ENCODE results near the gene SORCS2.

The SORCS2 gene

GRCh38 chr4:7512946-7513345 lies 320.6 kb downstream of the SORCS2 start:
- Histone ChIP-seq H3K9ac (ENCODE audit: low read depth, low read length) (no peak overlapping the region), H3K9me3 (ENCODE audit: control insufficient read depth, insufficient read depth, low read length) (no peaks in the 10 kb centered on the region), H3K4me1 (ENCODE audit: insufficient read depth, low read length) (peaks cover 14% of the 10 kb centered on the region), H3K36me3 (ENCODE audit: insufficient read depth, low read length) (no peaks in the 10 kb centered on the region)

GRCh38 chr4:7513671-7514070 lies 321.3 kb downstream of the SORCS2 start:
- Histone ChIP-seq H3K9me3 (ENCODE audit: control insufficient read depth, insufficient read depth, low read length) (no peaks in the 10 kb centered on the region), H3K4me1 (ENCODE audit: insufficient read depth, low read length) (peaks cover 14% of the 10 kb centered on the region), H3K36me3 (ENCODE audit: insufficient read depth, low read length) (no peaks in the 10 kb centered on the region)

GRCh38 chr4:7514281-7514680 lies 321.9 kb downstream of the SORCS2 start:
- H3K9me3 ChIP-seq (ENCODE audit: control insufficient read depth, insufficient read depth, low read length) = no peaks in the 10 kb centered on the region
- no peak overlapping the region for H3K9ac ChIP-seq (ENCODE audit: low read depth, low read length)
- H3K4me1 ChIP-seq (ENCODE audit: insufficient read depth, low read length) = peaks cover 14% of the 10 kb centered on the region
- H3K36me3 ChIP-seq (ENCODE audit: insufficient read depth, low read length) = no peaks in the 10 kb centered on the region

More at GRCh38 chr4:7513671-7514070, 321.3 kb downstream of the SORCS2 start:
- no peak overlapping the region for H3K9ac ChIP-seq (ENCODE audit: low read depth, low read length)

GRCh38 chr4:7514789-7515188 lies 322.5 kb downstream of the SORCS2 start:
- Histone ChIP-seq H3K9me3 (ENCODE audit: control insufficient read depth, insufficient read depth, low read length) (no peaks in the 10 kb centered on the region), H3K36me3 (ENCODE audit: insufficient read depth, low read length) (no peaks in the 10 kb centered on the region), H3K9ac (ENCODE audit: low read depth, low read length) (no peak overlapping the region), H3K4me1 (ENCODE audit: insufficient read depth, low read length) (peaks cover 14% of the 10 kb centered on the region)

- peaks cover 14% of the 10 kb centered on the region for H3K4me1 ChIP-seq (ENCODE audit: insufficient read depth, low read length)
These were observed 323.1 kb downstream of the SORCS2 start for GRCh38 chr4:7515390-7515902.

GRCh38 chr4:7516096-7516772 lies 323.9 kb downstream of the SORCS2 start:
- Histone ChIP-seq H3K9me3 (ENCODE audit: control insufficient read depth, insufficient read depth, low read length) (no peaks in the 10 kb centered on the region), H3K36me3 (ENCODE audit: insufficient read depth, low read length) (no peaks in the 10 kb centered on the region), H3K9ac (ENCODE audit: low read depth, low read length) (no peak overlapping the region), H3K4me1 (ENCODE audit: insufficient read depth, low read length) (peaks cover 14% of the 10 kb centered on the region)

More at GRCh38 chr4:7515390-7515902, 323.1 kb downstream of the SORCS2 start:
- Histone ChIP-seq H3K9me3 (ENCODE audit: control insufficient read depth, insufficient read depth, low read length) (no peaks in the 10 kb centered on the region), H3K36me3 (ENCODE audit: insufficient read depth, low read length) (no peaks in the 10 kb centered on the region), H3K9ac (ENCODE audit: low read depth, low read length) (no peak overlapping the region)

- no peaks in the 10 kb centered on the region for H3K9me3 ChIP-seq (ENCODE audit: control insufficient read depth, insufficient read depth, low read length)
- no peak overlapping the region for H3K9ac ChIP-seq (ENCODE audit: low read depth, low read length)
- H3K36me3 ChIP-seq (ENCODE audit: insufficient read depth, low read length) = no peaks in the 10 kb centered on the region
- H3K4me1 ChIP-seq (ENCODE audit: insufficient read depth, low read length) = peaks cover 14% of the 10 kb centered on the region
These were observed 324.4 kb downstream of the SORCS2 start for GRCh38 chr4:7516773-7517144.

GRCh38 chr4:7518871-7519637 lies 326.7 kb downstream of the SORCS2 start:
- Histone ChIP-seq H3K9ac (ENCODE audit: low read depth, low read length) (no peak overlapping the region), H3K36me3 (ENCODE audit: insufficient read depth, low read length) (no peaks in the 10 kb centered on the region), H3K9me3 (ENCODE audit: control insufficient read depth, insufficient read depth, low read length) (no peaks in the 10 kb centered on the region), H3K4me1 (ENCODE audit: insufficient read depth, low read length) (peaks cover 10% of the 10 kb centered on the region)

GRCh38 chr4:7519638-7520376 lies 327.5 kb downstream of the SORCS2 start:
- no peaks in the 10 kb centered on the region for H3K9me3 ChIP-seq (ENCODE audit: control insufficient read depth, insufficient read depth, low read length)
- peaks cover 9% of the 10 kb centered on the region for H3K4me1 ChIP-seq (ENCODE audit: insufficient read depth, low read length)
- H3K36me3 ChIP-seq (ENCODE audit: insufficient read depth, low read length) = no peaks in the 10 kb centered on the region
- no peak overlapping the region for H3K9ac ChIP-seq (ENCODE audit: low read depth, low read length)

GRCh38 chr4:7521666-7522065 lies 329.3 kb downstream of the SORCS2 start:
- Histone ChIP-seq H3K36me3 (ENCODE audit: insufficient read depth, low read length) (no peaks in the 10 kb centered on the region), H3K9me3 (ENCODE audit: control insufficient read depth, insufficient read depth, low read length) (no peaks in the 10 kb centered on the region), H3K9ac (ENCODE audit: low read depth, low read length) (no peak overlapping the region), H3K4me1 (ENCODE audit: insufficient read depth, low read length) (peaks cover 3% of the 10 kb centered on the region; the same call in 1 of the 2 replicates)

GRCh38 chr4:7522452-7523220 lies 330.3 kb downstream of the SORCS2 start:
- Histone ChIP-seq H3K4me1 (ENCODE audit: insufficient read depth, low read length) (no peaks in the 10 kb centered on the region), H3K9ac (ENCODE audit: low read depth, low read length) (no peak overlapping the region)

GRCh38 chr4:7523526-7523925 lies 331.2 kb downstream of the SORCS2 start:
- H3K9ac ChIP-seq (ENCODE audit: low read depth, low read length) = no peak overlapping the region
- no peaks in the 10 kb centered on the region for H3K9me3 ChIP-seq (ENCODE audit: control insufficient read depth, insufficient read depth, low read length)
- H3K4me1 ChIP-seq (ENCODE audit: insufficient read depth, low read length) = no peaks in the 10 kb centered on the region
- H3K36me3 ChIP-seq (ENCODE audit: insufficient read depth, low read length) = no peaks in the 10 kb centered on the region

More at GRCh38 chr4:7522452-7523220, 330.3 kb downstream of the SORCS2 start:
- no peaks in the 10 kb centered on the region for H3K36me3 ChIP-seq (ENCODE audit: insufficient read depth, low read length)
- H3K9me3 ChIP-seq (ENCODE audit: control insufficient read depth, insufficient read depth, low read length) = no peaks in the 10 kb centered on the region

GRCh38 chr4:7524064-7524682 lies 331.8 kb downstream of the SORCS2 start:
- no peaks in the 10 kb centered on the region; the same call in 1 of the 2 replicates for H3K4me1 ChIP-seq (ENCODE audit: insufficient read depth, low read length)
- no peak overlapping the region for H3K9ac ChIP-seq (ENCODE audit: low read depth, low read length)
- no peaks in the 10 kb centered on the region for H3K36me3 ChIP-seq (ENCODE audit: insufficient read depth, low read length)
- no peaks in the 10 kb centered on the region for H3K9me3 ChIP-seq (ENCODE audit: control insufficient read depth, insufficient read depth, low read length)
